PFSK-1 (cell line): ENCODE data around the gene APBA2.

Experiments
- FOXP2 ChIP-seq: optimal IDR thresholded peaks from 2 replicates; pipeline ENCODE3; 2011; ENCODE audit warnings: borderline replicate concordance, control low read depth, inconsistent platforms; ENCODE audit not compliant: insufficient read depth; ENCODE audit errors: extremely low read length, extremely low read depth
- POLR2AphosphoS5 ChIP-seq: IDR thresholded peaks from 2 replicates; pipeline ENCODE4 v1.6.1; 2012; ENCODE audit warnings: low read depth, mild to moderate bottlenecking, control low read depth, low read length, moderate library complexity
- SIN3A ChIP-seq: IDR thresholded peaks from 2 replicates; pipeline ENCODE4 v1.6.1; 2012; ENCODE audit warnings: mild to moderate bottlenecking, low read length, moderate library complexity, borderline replicate concordance; ENCODE audit not compliant: insufficient read depth
- TAF1 ChIP-seq: IDR thresholded peaks from 2 replicates; pipeline ENCODE4 v1.6.1; 2012; ENCODE audit warnings: low read length, control low read depth, borderline replicate concordance; ENCODE audit not compliant: insufficient read depth
- TF ChIP-seq, protein P1 (sequence below), 2 experiments: IDR thresholded peaks; 2 replicates each; pipeline versions ENCODE4 v1.6.1 to v1.8.0; 2011 to 2012; ENCODE audit warnings: low read depth in 2 of 2, low read length in 2 of 2, control low read depth in 1 of 2, inconsistent platforms in 1 of 2, mild to moderate bottlenecking in 1 of 2, moderate library complexity in 1 of 2; ENCODE audit not compliant: insufficient read depth in 1 of 2

Gene APBA2

DNA sequence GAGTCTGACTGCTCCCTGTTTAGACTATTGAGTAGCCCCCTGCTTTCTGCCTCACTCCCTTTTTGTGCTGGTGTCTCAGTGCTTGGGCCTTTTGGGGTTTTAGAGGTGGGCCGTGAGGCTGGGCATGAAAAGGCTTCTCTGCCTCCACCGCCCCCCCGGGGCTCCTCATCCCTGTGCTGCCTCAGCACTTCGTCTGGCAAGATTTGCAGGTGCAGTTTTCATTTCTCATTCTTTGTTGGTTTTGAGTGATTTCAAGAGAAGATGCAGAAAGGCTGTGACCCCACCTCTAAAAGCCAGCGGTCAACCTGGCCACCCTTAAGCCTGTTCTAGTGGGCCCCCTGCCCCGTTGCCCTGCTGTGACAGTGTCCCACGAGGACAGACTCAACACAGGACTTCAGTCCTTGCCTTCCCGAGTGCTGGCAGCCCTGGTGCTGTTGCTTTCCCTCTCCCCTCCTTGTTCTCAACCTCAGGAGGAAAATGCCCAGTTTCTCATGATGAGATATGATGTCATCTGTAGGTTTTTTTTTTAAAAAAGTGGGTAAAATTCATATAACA, 38.0 kb downstream of the APBA2 start:
- no peak for TF ChIP-seq SIN3A
- TF ChIP-seq, protein P1, sequence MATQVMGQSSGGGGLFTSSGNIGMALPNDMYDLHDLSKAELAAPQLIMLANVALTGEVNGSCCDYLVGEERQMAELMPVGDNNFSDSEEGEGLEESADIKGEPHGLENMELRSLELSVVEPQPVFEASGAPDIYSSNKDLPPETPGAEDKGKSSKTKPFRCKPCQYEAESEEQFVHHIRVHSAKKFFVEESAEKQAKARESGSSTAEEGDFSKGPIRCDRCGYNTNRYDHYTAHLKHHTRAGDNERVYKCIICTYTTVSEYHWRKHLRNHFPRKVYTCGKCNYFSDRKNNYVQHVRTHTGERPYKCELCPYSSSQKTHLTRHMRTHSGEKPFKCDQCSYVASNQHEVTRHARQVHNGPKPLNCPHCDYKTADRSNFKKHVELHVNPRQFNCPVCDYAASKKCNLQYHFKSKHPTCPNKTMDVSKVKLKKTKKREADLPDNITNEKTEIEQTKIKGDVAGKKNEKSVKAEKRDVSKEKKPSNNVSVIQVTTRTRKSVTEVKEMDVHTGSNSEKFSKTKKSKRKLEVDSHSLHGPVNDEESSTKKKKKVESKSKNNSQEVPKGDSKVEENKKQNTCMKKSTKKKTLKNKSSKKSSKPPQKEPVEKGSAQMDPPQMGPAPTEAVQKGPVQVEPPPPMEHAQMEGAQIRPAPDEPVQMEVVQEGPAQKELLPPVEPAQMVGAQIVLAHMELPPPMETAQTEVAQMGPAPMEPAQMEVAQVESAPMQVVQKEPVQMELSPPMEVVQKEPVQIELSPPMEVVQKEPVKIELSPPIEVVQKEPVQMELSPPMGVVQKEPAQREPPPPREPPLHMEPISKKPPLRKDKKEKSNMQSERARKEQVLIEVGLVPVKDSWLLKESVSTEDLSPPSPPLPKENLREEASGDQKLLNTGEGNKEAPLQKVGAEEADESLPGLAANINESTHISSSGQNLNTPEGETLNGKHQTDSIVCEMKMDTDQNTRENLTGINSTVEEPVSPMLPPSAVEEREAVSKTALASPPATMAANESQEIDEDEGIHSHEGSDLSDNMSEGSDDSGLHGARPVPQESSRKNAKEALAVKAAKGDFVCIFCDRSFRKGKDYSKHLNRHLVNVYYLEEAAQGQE (IDR thresholded peaks at IDR 0.05; ENCODE audit: insufficient read depth in 1 of 2, low read depth in 2 of 2, low read length in 2 of 2): no peak
- no peak for TF ChIP-seq FOXP2
- no peak for TF ChIP-seq TAF1
- no peak for TF ChIP-seq POLR2AphosphoS5

DNA sequence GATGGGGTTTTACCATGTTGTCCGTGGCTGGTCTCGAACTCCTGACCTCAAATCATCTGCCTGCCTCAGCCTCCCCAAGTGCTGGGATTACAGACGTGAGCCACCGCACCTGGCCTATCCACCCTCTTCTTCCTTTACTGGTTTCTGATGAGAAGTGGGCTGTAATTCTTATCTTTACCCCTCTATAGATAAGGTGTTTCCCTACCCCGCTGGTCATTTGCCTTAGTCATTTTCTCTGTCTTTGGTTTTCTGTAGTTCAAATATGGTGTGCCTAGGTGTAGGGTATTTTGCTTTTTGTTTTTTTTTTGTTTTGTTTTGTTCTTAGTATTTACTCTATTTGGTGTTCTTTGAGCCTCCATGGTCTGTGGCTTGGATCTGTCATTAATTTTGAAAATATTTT, 41.3 kb downstream of the APBA2 start:
- TF ChIP-seq POLR2AphosphoS5 (no peak), SIN3A (no peak), FOXP2 (no peak), TAF1 (no peak)
- TF ChIP-seq, protein P1 (IDR thresholded peaks at IDR 0.05; ENCODE audit: insufficient read depth in 1 of 2, low read depth in 2 of 2, low read length in 2 of 2): no peak

DNA sequence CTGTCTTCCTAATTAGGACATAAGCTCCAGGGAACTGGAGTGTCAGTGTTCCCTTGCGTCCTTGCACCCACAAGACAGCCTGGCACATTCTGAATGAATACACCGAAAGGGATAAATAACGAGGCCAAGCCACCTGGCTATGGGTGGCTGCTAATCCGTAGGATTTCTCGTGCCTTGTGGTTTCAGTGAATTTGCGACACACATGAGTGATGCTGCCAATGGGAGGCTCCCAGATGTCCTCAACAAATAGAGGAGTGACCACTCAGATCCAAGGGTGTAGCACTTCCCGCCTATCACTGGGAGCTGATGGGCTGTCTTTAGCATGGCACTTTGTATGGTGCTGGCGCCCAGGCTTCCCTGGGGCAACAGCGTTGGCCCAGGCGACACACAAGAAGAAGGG, 43.4 kb downstream of the APBA2 start:
- no peak for TF ChIP-seq TAF1

DNA sequence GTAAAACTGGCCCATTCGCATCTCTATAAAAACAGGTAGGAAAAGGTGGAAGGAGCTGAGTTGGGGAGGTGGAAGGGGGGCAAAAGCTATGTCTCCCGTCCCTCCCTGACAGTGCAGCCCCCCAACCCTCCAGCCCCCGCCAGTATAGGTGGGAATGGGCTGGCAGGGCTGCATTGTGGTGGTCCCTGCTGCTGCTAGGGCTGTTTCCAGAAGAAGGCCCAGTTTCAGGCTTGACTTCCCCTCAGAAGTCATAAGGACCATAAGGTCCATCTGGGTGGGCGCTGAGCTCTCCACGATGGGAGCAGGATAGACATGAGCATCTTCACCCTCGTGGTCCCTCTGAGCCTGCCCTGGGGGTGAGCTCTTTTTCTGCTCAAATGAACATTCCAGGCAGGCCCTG, 44.2 kb downstream of the APBA2 start:
- TF ChIP-seq POLR2AphosphoS5 (no peak), TAF1 (no peak), FOXP2 (no peak), SIN3A (no peak)
- TF ChIP-seq, protein P1 (IDR thresholded peaks at IDR 0.05; ENCODE audit: insufficient read depth in 1 of 2, low read depth in 2 of 2, low read length in 2 of 2): no peak

DNA sequence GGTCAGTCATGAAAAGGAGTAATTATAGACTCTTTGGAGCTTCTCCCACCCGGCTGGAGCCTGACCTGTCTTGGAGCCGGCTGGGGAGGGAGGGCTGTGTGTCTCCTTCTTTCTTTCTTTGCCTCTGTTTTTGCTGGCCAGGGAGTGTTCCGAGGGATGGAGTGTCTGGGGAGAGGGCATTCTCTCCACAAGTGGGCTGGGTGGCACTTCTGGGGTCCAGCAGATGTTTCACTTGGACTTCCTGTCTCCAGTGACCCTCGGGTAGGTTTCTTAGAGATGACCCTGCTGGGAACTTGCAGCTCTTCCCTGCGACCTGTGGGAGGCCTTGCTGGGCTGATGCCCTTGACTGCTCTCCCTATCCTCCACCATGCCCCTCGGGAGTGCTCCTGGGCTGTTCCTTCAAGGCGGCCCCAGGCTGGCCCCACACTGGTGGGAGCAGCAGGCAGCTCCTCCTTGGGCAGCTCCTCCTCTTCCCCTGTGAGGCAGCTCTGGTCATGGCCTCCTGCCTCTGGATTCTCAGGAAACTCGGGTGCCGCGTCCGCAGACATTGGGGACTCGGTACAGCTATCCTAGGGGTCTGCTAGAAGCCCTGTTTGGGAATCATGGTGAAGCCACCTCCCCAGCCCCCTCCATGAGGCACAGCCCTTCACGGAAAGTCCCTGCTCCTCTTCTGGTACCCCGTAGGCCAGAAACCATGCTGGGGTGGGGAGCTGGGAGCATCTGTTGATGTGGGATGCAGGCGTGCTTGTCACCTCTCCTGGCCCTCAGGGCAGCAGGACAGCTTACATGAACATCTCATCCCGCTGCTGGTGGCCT, 44.9 kb downstream of the APBA2 start:
- TF ChIP-seq POLR2AphosphoS5: no peak
- TF ChIP-seq, protein P1 (IDR thresholded peaks at IDR 0.05; ENCODE audit: insufficient read depth in 1 of 2, low read depth in 2 of 2, low read length in 2 of 2): no peak
- TF ChIP-seq SIN3A: no peak
